Fibroblast of pulmonary artery (primary cell): ENCODE measurements around the gene NEMP1.
"Not testable (repeated sequence)": the region's sequence is repeated elsewhere in the genome, so short reads cannot be mapped to it uniquely, and the experiment has no call there.

Source experiments
- DNase-seq: peaks from one replicate; pipeline ENCODE4 v3.0.0-alpha.2; 2010; ENCODE audit warnings: low read depth
- H3K4me3 ChIP-seq: replicated peaks from 2 replicates; pipeline ENCODE4 v1.5.1; 2011; ENCODE audit warnings: low read depth, mild to moderate bottlenecking, control low read depth, low read length, moderate library complexity
- TF ChIP-seq, protein P1 (sequence below): IDR thresholded peaks from 2 replicates; pipeline ENCODE4 v1.5.1; 2011; ENCODE audit warnings: mild to moderate bottlenecking, control low read depth, low read length, inconsistent platforms; ENCODE audit errors: missing control alignments

The NEMP1 gene

DNA sequence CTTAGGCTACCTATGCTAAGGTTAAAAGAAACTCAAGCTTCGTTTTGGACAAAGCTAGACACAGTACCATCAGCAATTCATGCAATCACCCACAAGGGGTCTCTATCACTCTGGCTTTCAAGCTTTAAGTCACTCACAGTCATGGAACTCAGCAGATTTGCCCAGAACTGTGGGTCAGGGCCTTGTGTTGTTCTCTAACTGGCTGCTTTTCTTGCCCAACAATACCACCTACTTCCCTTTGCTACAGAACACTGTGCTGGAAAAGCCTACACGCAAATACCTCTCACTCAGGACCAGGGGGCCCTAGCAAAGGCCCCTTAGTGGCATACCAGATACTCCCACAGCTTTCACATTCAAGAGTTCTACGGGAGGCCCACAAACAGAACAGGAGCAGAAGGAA lies 9.1 kb downstream of the NEMP1 start:
- no peak overlapping the region for H3K4me3 ChIP-seq
- TF ChIP-seq, protein P1, sequence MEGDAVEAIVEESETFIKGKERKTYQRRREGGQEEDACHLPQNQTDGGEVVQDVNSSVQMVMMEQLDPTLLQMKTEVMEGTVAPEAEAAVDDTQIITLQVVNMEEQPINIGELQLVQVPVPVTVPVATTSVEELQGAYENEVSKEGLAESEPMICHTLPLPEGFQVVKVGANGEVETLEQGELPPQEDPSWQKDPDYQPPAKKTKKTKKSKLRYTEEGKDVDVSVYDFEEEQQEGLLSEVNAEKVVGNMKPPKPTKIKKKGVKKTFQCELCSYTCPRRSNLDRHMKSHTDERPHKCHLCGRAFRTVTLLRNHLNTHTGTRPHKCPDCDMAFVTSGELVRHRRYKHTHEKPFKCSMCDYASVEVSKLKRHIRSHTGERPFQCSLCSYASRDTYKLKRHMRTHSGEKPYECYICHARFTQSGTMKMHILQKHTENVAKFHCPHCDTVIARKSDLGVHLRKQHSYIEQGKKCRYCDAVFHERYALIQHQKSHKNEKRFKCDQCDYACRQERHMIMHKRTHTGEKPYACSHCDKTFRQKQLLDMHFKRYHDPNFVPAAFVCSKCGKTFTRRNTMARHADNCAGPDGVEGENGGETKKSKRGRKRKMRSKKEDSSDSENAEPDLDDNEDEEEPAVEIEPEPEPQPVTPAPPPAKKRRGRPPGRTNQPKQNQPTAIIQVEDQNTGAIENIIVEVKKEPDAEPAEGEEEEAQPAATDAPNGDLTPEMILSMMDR: peak; percentile 98
- peak; percentile 95 for DNase-seq

DNA sequence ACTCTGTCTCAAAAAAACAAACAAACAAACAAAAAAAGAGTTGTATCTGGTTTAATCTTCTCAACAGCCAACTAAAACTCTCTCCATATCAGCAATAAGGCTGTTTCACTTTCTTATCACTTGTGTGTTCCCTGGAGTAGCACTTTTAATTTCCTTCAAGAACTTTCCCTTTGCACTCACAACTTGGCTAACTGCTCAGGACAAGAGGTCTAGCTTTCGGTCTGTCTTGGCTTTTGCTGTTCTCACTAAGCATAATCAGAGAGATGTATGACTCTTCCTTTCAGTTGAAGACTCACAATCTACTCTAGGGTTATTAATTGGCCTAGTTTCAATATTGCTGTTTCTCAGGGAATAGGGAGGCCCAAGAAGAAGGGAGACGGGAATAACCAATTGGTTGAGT lies 12.3 kb downstream of the NEMP1 start:
- TF ChIP-seq, protein P1: no peak
- H3K4me3 ChIP-seq: no peak overlapping the region
- no peak for DNase-seq

DNA sequence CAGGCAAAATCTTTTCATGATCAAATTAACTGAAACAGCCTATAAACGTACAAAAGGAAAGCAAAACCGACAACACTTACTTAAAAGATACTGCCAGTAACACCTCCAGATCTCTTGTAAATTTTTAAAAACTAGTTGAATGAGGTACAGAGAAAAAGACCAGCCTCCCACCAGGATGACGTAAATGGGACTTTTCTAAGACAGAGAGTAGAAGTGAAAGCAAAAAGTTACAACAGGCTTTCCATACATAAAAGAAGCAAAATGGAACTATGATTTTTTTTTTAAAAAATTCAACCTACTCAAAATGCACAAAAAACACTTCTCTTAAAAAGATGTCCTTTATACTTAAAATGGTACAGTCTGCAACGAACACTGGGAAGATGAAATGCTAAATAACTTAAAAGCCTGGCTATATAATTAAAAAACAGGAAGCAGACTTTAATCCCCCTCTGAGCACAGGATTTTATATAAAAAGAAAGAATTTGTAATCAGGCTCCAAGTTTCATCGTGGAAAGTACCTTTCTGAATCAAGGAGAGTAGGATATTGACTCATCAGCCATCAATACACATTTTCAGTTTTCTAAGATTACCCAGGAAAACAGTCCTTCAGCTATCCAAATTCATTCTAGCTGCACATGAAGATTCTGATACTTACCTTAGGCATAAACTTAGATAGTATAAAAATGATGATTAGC lies 14.5 kb downstream of the NEMP1 start:
- no peak overlapping the region for H3K4me3 ChIP-seq
- DNase-seq: no peak
- TF ChIP-seq, protein P1: no peak

DNA sequence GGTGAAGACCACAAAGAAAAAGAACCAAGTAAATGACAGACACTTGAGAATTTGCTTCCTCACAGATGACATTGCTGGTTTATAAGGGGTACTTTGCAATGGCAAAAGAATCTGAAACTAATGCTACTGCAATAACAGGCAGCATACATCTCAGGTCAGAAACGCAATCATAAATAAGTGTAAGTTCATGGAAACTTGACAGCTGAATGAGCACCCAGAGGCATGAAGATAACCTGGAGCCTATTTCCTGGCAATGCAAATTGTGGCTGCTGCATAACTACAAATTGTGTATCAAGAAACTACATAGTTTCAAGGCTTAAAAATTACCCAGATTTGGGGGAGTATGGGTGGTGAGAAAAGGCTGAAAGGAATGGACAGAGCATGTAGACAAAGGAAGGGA lies 20.1 kb downstream of the NEMP1 start:
- no peak for DNase-seq
- TF ChIP-seq, protein P1: no peak
- no peak overlapping the region for H3K4me3 ChIP-seq

DNA sequence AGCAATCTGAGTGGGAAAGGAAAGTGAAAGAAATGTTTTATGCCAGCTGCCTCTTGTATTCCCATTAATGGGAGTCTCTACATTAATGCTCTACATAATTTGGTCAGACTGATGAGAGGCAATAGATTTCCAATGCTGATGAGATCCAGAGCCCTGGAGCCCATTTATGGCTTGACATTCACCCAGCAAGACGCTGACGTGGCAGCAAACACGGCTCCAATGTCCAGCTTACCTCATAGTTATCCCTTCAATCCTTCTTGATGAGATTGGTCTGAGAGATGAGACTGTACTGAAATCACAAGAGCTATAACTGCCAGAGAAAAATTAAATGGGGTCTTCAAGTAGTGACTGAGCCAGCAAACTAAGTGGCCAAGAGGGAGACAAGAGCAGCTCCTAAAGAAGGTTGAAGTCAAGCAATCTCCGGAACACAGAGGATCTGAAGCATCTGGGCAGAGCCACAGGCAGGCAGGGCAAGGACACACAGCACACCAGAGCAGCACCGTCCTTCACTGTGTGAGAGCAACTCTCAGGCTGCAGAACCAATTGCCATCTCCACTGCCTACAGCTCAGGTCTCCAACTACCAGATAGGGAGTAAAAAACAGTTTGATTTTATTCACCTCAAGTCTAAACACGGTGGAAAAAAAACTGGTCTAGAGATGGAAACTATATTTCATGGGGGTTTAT lies 21.4 kb downstream of the NEMP1 start:
- TF ChIP-seq, protein P1: no peak
- no peak overlapping the region for H3K4me3 ChIP-seq
- DNase-seq: no peak

DNA sequence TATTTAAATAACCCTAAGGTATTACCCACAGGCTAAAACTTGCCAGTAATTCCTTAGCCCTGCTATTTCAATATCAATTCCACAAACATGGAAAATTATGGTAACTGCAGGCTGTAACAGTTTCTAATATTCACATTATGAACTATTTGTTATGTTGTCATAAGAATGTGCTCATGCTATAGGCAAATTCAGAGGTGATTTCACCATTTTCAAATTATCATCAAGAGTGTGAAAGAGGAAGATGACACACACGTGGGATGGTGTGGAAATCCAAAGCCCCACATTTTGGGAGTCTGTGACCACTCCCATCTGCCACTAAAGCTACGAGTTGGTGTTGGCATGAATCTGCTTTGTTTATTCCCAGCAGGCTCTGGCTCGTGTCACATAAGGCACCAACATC lies 22.8 kb downstream of the NEMP1 start:
- peak; percentile 19 for DNase-seq
- H3K4me3 ChIP-seq: no peak overlapping the region
- TF ChIP-seq, protein P1: no peak

DNA sequence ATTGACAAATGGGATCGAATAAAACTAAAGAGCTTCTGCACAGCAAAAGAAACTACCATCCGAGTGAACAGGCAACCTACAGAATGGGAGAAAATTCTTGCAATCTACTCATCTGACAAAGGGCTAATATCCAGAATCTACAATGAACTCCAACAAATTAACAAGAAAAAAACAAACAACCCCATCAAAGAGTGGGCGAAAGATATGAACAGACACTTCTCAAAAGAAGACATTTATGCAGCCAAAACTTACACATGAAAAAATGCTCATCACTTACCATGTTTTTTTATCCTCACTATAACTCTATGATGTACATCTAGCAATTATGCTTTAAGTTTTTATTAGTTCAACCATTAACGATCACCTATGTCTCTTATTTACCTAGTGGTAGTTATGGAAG lies 24.7 kb downstream of the NEMP1 start:
- H3K4me3 ChIP-seq: not testable (repeated sequence)

DNA sequence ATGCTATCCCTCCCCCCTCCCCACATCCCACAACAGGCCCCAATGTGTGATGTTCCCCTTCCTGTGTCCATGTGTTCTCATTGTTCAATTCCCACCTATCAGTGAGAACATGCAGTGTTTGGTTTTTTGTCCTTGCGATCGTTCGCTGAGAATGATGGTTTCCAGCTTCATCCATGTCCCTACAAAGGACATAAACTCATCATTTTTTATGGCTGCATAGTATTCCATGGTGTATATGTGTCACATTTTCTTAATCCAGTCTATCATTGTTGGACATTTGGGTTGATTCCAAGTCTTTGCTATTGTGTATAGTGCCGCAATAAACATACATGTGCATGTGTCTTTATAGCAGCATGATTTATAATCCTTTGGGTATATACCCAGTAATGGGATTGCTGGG lies 25.4 kb downstream of the NEMP1 start:
- not testable (repeated sequence) for DNase-seq, H3K4me3 ChIP-seq

More for the DNA sequence above, 24.7 kb downstream of the NEMP1 start:
- not testable (repeated sequence) for DNase-seq
